ENCODE measurements around the gene UNC13B. TPM values are rescaled to one million over a fixed set of nuclear protein-coding genes. Genes with fewer than 3 reads are reported as not detected.

The UNC13B gene
- polyA plus RNA-seq, 1 experiment, result 13.2 TPM

GRCh38 chr9:35395706-35396101 lies 233.9 kb downstream of the UNC13B start:
- no peak for DNase-seq (ENCODE audit: low read depth)
- Histone ChIP-seq H3K36me3 (ENCODE audit: control insufficient read depth, insufficient read depth, low read length) (peaks cover 4% of the 10 kb centered on the region; the same call in 1 of the 2 replicates), H3K4me3 (ENCODE audit: low read depth, low read length) (no peak overlapping the region), H3K27me3 (ENCODE audit: control insufficient read depth, insufficient read depth, low read length) (no peaks in the 10 kb centered on the region)
- ChIA-PET CTCF (interaction anchor here (4.3 kb wide), 1 partner anchor 10 kb away, joined by 19 read pairs; no protein-coding TSS in a partner anchor), POLR2A (no interaction called here)
- TF ChIP-seq, protein P1, sequence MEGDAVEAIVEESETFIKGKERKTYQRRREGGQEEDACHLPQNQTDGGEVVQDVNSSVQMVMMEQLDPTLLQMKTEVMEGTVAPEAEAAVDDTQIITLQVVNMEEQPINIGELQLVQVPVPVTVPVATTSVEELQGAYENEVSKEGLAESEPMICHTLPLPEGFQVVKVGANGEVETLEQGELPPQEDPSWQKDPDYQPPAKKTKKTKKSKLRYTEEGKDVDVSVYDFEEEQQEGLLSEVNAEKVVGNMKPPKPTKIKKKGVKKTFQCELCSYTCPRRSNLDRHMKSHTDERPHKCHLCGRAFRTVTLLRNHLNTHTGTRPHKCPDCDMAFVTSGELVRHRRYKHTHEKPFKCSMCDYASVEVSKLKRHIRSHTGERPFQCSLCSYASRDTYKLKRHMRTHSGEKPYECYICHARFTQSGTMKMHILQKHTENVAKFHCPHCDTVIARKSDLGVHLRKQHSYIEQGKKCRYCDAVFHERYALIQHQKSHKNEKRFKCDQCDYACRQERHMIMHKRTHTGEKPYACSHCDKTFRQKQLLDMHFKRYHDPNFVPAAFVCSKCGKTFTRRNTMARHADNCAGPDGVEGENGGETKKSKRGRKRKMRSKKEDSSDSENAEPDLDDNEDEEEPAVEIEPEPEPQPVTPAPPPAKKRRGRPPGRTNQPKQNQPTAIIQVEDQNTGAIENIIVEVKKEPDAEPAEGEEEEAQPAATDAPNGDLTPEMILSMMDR (IDR thresholded peaks at IDR 0.05; ENCODE audit: insufficient read depth, low read depth, low read length), result no peak

DNA sequence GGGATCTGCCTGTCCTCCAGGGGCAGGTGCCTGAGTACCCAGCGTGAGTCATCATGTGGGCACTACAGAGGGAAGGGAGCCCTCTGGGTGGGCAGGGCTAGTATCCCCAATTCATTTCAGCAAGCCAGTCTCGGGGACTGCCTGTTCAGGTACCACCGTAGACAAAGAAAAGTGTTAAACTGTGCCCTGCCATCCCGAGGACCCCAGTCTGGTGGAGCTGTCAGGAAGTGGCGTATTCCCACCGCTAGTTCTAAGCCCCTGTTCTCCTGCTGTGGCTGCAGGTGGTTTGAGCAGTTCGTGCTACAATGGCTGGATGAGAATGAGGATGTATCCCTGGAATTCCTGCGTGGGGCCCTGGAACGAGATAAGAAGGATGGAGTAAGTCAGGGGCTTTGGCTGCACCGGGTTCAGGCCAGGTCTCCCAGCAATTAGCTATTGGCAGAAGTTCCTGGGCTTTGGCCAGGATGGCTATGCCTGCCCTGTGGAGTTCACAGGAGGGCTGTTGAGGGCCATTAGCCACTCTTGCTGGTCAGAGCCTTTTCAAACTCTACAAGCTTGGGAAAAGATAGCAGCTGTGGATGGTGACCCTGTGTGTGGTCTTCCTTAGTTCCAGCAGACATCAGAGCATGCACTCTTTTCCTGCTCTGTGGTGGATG lies 234.9 kb downstream of the UNC13B start:
- CTCF ChIA-PET, result interaction anchor here (2.0 to 4.3 kb wide), 2 partner anchors 11 kb away, joined by 5 to 19 read pairs; no protein-coding TSS in a partner anchor
- TF ChIP-seq, protein P1 (IDR thresholded peaks at IDR 0.05; ENCODE audit: insufficient read depth, low read depth, low read length), result no peak

DNA sequence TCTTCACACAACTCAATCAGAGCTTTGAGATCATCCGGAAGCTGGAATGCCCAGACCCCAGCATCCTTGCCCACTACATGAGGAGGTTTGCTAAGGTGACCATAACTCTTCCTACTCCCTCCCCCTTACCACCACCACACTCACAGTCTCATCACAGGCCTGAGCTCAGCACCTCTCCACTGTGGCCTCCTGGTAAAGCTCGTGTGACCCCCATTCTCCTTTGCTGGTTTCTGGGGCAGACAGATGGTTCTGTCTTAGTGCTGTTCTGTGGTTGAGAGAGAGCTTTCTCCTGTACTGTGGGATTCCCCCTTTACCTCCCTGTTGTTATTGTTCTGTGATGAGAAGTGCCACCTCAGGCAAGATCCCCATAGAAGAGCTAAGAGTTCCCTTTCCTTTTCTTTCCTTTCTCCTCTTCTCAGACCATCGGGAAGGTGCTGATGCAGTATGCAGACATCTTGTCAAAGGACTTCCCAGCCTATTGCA lies 235.4 kb downstream of the UNC13B start:
- peaks cover 4% of the 10 kb centered on the region; the same call in 1 of the 2 replicates for H3K36me3 ChIP-seq (ENCODE audit: control insufficient read depth, insufficient read depth, low read length)

More for the DNA sequence above, 234.9 kb downstream of the UNC13B start:
- Histone ChIP-seq H3K36me3 (ENCODE audit: control insufficient read depth, insufficient read depth, low read length) (peaks cover 4% of the 10 kb centered on the region; the same call in 1 of the 2 replicates), H3K4me3 (ENCODE audit: low read depth, low read length) (no peak overlapping the region), H3K27me3 (ENCODE audit: control insufficient read depth, insufficient read depth, low read length) (no peaks in the 10 kb centered on the region)
- DNase-seq (ENCODE audit: low read depth), result no peak
- POLR2A ChIA-PET, result no interaction called here

GRCh38 chr9:35397923-35398322 lies 236.1 kb downstream of the UNC13B start:
- POLR2A ChIA-PET, result no interaction called here

More for the DNA sequence above, 235.4 kb downstream of the UNC13B start:
- no peak for DNase-seq (ENCODE audit: low read depth)
- H3K27me3 ChIP-seq (ENCODE audit: control insufficient read depth, insufficient read depth, low read length), result no peaks in the 10 kb centered on the region
- H3K4me3 ChIP-seq (ENCODE audit: low read depth, low read length), result no peak overlapping the region
- TF ChIP-seq, protein P1 (IDR thresholded peaks at IDR 0.05; ENCODE audit: insufficient read depth, low read depth, low read length), result no peak
- CTCF ChIA-PET, result interaction anchor here (1.4 to 4.3 kb wide), 3 partner anchors 10 to 18 kb away, joined by 4 to 19 read pairs (median 5); no protein-coding TSS in a partner anchor
- POLR2A ChIA-PET, result no interaction called here

More at GRCh38 chr9:35397923-35398322, 236.1 kb downstream of the UNC13B start:
- DNase-seq (ENCODE audit: low read depth), result no peak
- Histone ChIP-seq H3K27me3 (ENCODE audit: control insufficient read depth, insufficient read depth, low read length) (no peaks in the 10 kb centered on the region), H3K36me3 (ENCODE audit: control insufficient read depth, insufficient read depth, low read length) (peaks cover 4% of the 10 kb centered on the region; the same call in 1 of the 2 replicates), H3K4me3 (ENCODE audit: low read depth, low read length) (no peak overlapping the region)
- TF ChIP-seq, protein P1 (IDR thresholded peaks at IDR 0.05; ENCODE audit: insufficient read depth, low read depth, low read length), result no peak
- CTCF ChIA-PET, result interaction anchor here (1.4 to 4.3 kb wide), 4 partner anchors 9 to 18 kb away, joined by 4 to 19 read pairs (median 6); no protein-coding TSS in a partner anchor

Measured in BJ (cell line).